Gastrocnemius medialis (tissue), 4 donors: Measurements from ENCODE around the gene XPC.

Experiments used
- CTCF ChIP-seq, 5 experiments: fragments of 450-650 bp in 3 of 5; fragments of 200-600 bp in 2 of 5; sonication (generic) in 2 of 5; IDR thresholded peaks in 4 of 5; conservative IDR thresholded peaks in 1 of 5; 1 replicate in 4 of 5; 2 replicates in 1 of 5; pipeline ENCODE4 v1.5.1; 2016 to 2019; ENCODE audit warnings: antibody characterized with exemption in 5 of 5, mild to moderate bottlenecking in 3 of 5, moderate library complexity in 3 of 5
- POLR2A ChIP-seq, 2 donors: fragments of 450-650 bp; IDR thresholded peaks; one replicate each; pipeline ENCODE4 v1.6.1; 2017; ENCODE audit warnings: antibody characterized with exemption in 2 of 2, mild to moderate bottlenecking in 2 of 2, moderate library complexity in 2 of 2

GRCh38 chr3:14201940-14202684, 23.7 kb upstream of the XPC start:
- TF ChIP-seq CTCF (IDR thresholded peaks at IDR 0.05 in 4 of 5, conservative IDR thresholded peaks at IDR 0.05 in 1 of 5) (no peak), POLR2A (IDR thresholded peaks at IDR 0.05) (no peak)
